Esophagus squamous epithelium (tissue), 4 donors: Measurements from ENCODE around the gene TOB1.

ENCODE experiments used
- CTCF ChIP-seq, 6 experiments: fragments of 450-650 bp in 4 of 6; fragments of 200-600 bp in 2 of 6; sonication (generic) in 2 of 6; IDR thresholded peaks; one replicate each; pipeline ENCODE4 v1.5.1; 2016 to 2019; ENCODE audit warnings: antibody characterized with exemption in 6 of 6, mild to moderate bottlenecking in 4 of 6, moderate library complexity in 4 of 6
- POLR2A ChIP-seq, 4 donors: fragments of 450-650 bp; IDR thresholded peaks; one replicate each; pipeline ENCODE4 v1.6.1; 2017; ENCODE audit warnings: antibody characterized with exemption in 4 of 4, mild to moderate bottlenecking in 4 of 4, moderate library complexity in 3 of 4

DNA sequence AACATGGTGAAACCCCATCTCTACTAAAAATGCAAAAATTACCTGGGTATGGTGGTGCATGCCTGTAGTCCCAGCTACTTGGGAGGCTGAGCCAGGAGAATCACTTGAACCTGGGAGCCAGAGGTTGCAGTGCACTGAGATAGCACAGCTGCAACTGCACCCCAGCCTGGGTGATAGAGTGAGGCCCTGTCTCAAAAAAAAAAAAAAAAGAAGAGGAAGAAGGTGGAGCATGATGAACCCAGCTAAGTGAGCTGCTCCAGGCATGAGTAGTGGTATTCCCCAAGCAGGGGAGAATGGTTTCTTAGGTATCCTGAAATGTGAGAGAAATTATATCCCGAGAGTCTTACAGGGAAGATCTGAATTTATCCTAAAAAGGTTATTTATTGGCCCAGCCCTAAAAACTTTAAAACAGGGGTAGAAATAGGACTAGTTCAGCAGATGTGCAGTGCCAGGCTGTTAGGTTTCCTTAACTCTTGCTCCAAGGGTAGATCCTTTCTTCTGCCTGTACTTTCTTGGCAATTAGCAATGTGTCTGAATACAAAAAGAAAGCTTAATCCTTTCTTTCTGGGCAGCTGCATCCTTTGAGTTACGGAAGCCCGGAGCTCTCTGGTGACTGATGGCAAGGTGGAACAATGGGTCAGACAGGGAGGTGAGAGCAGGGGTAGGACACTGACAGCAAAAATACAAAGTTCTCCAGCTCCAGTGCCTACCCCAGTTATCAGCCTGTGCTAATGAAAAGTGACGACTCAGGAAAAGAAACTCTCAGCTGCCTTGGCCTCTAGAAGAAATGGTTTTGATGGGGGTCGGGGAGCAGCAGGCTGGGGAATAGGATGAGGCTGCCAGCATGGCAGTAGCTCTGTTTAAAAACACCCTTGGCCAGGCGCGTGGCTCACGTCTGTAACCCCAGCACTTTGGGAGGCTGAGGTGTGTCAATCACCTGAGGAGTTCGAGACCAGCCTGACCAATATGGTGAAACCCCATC lies 36.5 kb upstream of the TOB1 start:
- no peak for TF ChIP-seq CTCF (IDR thresholded peaks at IDR 0.05)
- TF ChIP-seq POLR2A (IDR thresholded peaks at IDR 0.05) = no peak
